ENCODE results near the gene ABHD16A.

ABHD16A gene

DNA sequence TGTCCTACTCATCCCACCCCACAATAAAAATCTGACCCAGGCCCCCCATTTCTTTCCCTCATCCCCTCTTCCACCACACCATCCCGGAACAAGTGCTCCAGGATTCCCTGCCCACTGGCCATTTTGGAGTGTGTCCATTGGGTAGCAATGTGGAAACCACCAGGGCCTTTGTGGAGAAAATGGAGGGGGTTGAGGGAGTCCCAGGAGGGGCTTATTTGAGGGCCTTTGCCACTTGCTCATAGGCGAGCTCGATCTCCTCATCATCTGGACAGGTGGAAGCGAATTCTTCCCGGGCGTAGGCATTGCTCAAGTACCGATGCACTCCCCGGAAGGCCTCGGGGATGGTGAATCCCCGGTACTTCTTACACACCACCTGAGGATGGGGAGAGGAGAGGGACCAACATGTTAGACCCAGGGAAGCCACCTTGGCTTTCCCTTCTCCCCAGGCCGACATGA, 27.5 kb upstream of the ABHD16A start:
- DNase-seq = no peak

- peak; percentile 24 for DNase-seq
Observed at GRCh38 chr6:31729979-31730630, 27.0 kb upstream of the ABHD16A start.

GRCh38 chr6:31729515-31729978, 26.4 kb upstream of the ABHD16A start:
- DNase-seq = peak; percentile 77

DNA sequence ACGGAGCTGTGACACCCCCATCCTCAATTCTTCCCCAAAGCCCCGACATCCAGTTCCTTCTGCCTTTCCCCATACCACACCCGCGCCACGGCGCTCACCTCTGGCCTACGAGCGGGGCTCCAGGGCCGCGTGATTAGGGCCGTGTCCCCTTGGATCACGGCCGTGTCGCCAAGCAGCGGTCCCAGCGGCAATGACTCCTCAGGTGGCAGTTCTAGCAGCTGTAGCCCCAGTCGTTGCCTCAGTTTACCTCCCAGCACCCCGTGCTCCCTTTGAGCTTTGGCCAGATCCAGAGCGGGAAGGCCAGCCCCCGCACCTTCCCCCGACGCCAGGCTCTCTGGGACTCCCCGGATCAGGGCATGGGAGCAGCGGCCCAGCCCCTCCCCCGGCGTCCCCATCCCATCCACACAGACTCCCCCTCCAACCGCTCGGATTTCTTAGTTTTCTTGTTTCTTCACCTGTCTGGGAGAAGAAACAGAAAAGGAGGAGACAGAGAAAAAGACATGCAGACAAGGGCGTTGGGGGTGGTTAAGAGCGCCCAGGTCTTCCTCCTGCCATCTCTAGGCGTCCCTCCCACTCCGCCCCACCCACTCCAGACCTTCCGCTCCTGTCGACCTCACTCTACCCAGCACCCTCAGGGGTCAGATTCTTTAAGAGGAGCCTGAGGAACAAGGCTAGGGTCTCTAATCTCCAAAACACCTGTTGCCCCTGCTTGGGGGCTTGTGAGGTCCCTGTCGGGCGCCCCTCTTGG, 25.8 kb upstream of the ABHD16A start, which contains the start of gene DDAH2:
Gene DDAH2 (minus strand): TSS at position 533 of the 748 bp plus-strand sequence. CDS start 138 bp downstream, at position 395.
- no peak for DNase-seq

DNA sequence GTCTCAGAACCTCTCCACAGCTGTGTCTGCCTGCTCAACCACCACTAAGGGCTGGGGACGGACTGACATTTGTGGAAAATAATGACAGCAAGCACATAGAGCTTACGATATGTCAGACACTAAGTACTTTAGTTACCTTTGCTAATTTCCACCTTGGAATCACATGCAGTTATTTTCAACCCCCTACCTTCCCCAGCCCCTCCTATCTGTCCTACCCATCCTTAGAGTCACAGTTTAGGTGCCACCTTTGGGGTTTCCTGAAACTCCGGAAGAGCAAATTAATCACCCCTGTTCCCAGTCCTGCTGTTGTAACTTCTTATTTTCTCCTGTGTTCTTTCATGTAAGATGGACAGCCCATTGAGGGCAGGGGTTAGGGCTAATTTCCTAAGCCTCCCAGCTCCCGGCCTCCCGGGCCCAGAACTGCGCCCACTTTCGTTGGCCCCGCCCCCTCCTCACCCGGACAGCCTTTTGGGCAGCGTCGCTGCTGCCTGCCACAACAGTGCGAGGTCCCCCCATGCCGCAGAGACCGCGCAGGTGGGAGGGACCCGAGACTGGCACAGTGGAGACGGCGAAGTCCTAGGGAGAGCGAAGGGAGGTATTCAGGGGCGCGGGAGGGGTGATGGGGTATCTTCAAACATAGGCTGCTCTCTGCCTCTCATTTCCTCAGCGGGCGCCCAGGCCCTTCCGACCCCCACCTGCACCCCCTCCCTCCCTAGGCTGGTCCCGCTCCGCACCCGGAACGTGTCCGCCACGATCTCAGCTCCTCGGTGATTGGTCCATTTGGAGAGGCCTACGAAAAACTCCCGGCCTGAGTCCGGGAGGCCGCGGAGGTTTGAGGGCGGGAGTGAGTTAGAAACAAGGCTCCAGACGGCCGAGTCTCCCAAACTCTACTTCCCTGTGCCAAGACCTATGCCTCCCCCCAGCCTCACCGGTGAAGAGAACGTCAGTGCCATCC, 24.9 kb upstream of the ABHD16A start:
- DNase-seq = no peak

- DNase-seq = no peak
Observed at GRCh38 chr6:31727034-31727716, 24.1 kb upstream of the ABHD16A start.

DNA sequence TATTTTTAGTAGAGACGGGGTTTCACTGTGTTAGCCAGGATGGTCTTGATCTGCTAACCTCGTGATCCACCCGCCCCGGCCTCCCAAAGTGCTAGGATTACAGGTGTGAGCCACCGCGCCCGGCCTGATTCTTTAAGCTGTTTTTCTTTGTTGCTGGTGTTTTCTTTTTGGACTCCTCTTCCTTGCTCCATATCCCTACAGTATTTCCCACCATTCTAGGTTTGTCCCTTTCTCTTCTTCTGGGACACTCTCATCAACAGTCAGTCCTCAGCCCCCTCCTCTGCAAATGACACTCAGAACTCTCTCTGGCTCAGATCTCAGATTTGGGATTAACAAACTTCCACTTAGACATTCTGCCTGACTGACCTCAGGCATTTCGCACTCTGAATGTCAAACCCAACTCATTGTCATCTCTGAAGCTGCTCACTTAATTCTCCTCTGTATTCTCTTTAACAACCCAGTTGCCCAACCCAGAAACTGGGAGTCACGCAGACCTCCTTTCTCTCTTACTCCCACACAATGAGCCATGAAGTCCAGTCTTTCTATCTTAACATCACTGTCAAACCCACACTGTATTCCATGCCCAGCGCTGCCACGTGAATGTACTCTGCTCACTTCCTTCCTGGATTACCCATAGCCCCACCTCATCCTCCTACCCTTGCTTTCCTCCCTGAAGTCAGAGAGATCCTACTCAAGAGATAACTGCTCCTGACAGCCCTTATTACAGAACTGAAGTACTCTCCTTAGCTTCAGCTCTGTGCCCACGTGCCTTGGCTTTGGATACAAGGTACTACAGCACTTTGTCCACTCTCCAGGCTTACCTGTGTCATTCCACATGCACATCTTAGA, 22.6 kb upstream of the ABHD16A start:
- DNase-seq = no peak

DNA sequence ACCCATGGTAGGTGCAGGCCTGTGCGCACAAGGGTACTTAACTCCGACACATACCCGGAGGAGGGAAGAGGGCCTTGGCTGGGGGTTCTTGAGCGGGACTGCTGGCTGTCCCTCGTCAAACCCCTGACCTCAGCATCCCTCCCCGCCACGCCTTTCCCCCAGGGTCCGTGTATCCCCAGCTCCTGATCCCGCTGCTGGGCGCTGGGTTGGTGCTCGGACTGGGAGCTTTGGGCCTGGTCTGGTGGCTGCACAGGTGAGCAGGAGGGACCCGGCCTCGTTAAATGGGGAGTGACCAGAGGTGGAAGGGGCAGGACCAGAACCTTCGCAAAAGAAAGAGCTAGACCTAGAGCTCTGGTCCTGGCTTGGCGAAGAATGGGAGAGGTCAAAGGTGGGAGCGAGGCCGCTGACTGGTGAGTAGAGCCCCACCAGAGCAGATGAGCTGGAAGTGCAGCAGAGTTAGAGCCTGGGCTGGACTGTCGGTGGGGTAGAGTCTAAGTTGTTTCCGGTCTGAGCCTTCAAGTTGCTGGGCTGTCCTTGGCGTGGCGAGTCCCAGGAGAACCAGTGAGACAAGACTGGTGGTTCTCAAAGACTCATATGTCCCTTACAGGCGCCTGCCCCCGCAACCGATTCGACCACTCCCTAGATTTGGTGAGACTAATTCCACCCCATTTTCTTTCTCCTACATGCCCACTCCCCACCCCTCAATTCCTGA, 21.0 kb upstream of the ABHD16A start:
- DNase-seq = no peak

DNA sequence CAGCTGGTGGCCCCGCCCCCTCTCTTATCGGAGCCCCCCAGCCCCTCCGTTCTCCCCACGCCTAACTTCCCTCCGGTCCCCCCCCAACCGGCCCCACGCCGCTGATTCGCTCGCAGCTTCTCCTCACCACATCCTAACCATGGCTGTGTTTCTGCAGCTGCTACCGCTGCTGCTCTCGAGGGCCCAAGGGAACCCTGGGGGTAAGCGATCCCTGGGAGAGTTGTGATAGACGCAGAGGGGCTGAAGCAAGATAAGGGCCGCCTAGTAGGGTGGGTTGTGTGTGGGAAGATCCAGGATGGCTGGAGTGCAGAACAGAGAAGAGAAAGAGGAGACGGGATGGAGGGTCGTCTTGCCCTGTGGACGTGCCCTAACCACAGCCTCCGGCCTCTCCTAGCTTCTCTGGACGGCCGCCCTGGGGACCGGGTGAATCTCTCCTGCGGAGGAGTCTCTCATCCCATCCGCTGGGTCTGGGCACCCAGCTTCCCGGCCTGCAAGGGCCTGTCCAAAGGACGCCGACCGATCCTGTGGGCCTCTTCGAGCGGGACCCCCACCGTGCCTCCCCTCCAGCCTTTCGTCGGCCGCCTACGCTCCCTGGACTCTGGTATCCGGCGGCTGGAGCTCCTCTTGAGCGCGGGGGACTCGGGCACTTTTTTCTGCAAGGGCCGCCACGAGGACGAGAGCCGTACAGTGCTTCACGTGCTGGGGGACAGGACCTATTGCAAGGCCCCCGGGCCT, 20.3 kb upstream of the ABHD16A start, which contains the start of gene MPIG6B:
Gene MPIG6B (plus strand): TSS at position 129 of the 735 bp plus-strand sequence. CDS start 11 bp downstream, at position 140.
- peak; percentile 9 for DNase-seq

GRCh38 chr6:31722173-31722572, 19.0 kb upstream of the ABHD16A start:
- DNase-seq = no peak

DNA sequence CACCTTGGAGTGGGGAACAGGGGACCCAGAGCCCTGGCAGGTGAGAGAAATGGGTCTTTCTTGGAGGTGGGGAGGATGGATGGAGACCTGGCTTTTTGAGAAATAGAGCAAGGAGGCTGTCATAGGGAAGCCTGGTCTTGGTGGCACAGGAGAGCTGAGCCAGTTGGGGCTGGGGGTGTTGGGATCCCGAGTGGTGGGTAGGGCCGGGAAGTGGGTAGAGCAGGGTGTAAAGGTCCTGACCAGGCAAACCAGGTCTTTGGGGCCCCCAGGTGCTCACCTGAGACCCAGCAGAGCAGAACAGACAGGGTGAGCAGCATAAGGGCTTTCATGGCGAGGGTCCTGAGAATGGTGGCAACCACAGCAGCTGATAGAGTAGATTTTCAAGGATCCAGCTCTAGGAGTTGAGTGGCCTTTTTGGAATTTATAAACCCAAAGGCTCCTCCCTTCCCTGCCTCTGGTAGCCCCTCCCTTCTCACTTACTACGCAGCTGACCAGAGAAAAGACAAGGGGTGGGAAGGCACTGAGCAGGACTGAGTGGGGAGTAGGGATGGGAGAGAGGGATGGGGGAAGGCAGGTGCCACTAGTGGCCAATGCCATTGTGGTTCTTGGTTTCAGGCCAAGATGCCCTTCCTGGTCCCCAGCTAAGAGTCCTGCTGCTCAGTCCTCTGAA, 18.4 kb upstream of the ABHD16A start, which contains the start of gene LY6G6C:
Gene LY6G6C (minus strand): TSS at position 396 of the 670 bp plus-strand sequence. CDS start 67 bp downstream, at position 329.
- DNase-seq = no peak

- no peak for DNase-seq
Observed at GRCh38 chr6:31720196-31720770, 17.2 kb upstream of the ABHD16A start.

GRCh38 chr6:31719001-31719400, 15.9 kb upstream of the ABHD16A start:
- no peak for DNase-seq

DNA sequence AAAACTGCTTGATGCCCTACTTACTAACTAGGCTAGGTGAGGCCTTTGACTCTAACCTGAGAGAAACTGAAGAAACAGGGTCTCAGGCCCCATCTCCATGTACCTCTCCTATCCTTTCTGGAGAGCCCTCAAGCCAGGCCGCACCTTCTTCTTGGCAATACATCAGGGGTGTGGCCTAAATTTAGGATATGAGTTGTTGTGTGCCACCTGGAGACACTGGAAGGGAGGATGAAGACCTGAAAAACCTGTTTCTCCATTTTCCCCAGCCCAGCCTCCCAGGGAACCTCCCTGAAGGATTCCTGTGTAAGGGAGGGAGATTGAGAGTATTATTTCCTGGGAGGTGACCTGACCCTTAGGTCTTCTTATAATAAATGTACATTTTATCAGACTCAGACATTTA, 15.1 kb upstream of the ABHD16A start:
- no peak for DNase-seq

GRCh38 chr6:31717499-31718222, 14.5 kb upstream of the ABHD16A start:
- DNase-seq = no peak

GRCh38 chr6:31715022-31715958, 12.2 kb upstream of the ABHD16A start, which contains the start of gene LY6G6D:
Gene LY6G6D (plus strand): TSS chr6:31715348. CDS start chr6:31715356, 8 bp downstream.
- peak; percentile 36 for DNase-seq
